Psoas muscle (tissue), 8 donors: ENCODE measurements around the gene PROC. TPM values are rescaled to one million over a fixed set of nuclear protein-coding genes. Genes with fewer than 3 reads are reported as not detected.

Source experiments
- ATAC-seq, 4 donors: fragments of 200-7000 bp; cut with Tn5 transposase; one replicate each; pipeline ENCODE4 v1.9.1; 2020; ENCODE audit warnings: moderate library complexity in 3 of 4, mild to moderate bottlenecking in 2 of 4
- DNase-seq, 2 donors: peaks; one replicate each; pipeline ENCODE4 v3.0.0-alpha.2; 2020
- H3K27ac ChIP-seq: fragments of 200-600 bp; one replicate; pipeline ENCODE4 v1.8.0; 2022
- H3K27me3 ChIP-seq, 3 donors: fragments of 200-600 bp in 1 of 3; one replicate each; pipeline versions ENCODE4 v1.6.1 to v1.8.0; 2013 to 2022; ENCODE audit warnings: low read length in 2 of 3, mild to moderate bottlenecking in 2 of 3, moderate library complexity in 1 of 3; ENCODE audit not compliant: insufficient read depth in 3 of 3
- H3K36me3 ChIP-seq, 2 donors: fragments of 200-600 bp in 1 of 2; one replicate each; pipeline versions ENCODE4 v1.6.1 to v1.8.0; 2013 to 2022; ENCODE audit warnings: low read depth in 1 of 2, mild to moderate bottlenecking in 1 of 2, moderate library complexity in 1 of 2; ENCODE audit not compliant: insufficient read depth in 1 of 2
- H3K4me1 ChIP-seq: fragments of 200-600 bp; one replicate; pipeline ENCODE4 v1.8.0; 2022
- H3K4me3 ChIP-seq: fragments of 200-600 bp; one replicate; pipeline ENCODE4 v1.8.0; 2022; ENCODE audit warnings: mild to moderate bottlenecking
- H3K9me3 ChIP-seq: fragments of 200-600 bp; one replicate; pipeline ENCODE4 v1.8.0; 2022
- CTCF ChIP-seq: fragments of 200-600 bp; IDR thresholded peaks from one replicate; pipeline ENCODE4 v1.8.0; 2022; ENCODE audit warnings: antibody characterized with exemption
- WGBS, 3 donors: extraction: QIAGEN DNeasy Blood & Tissue Kit; methylation state at CpG; one replicate each; pipeline versions ENCODE4 v1.1.6 to v1.1.7; 2013; 5-methylcytosine and 5-hydroxymethylcytosine counted together
- intact Hi-C, 2 donors: fragments of 100-400 bp; cut with DNase I; formaldehyde crosslinking; loops; one replicate each; pipeline versions ENCODE4 v1.11.0 to v1.14.2; 2022
- polyA plus RNA-seq, 3 donors: library from polyadenylated mRNA; stranded (reverse); fragments of 200-250 nt; gene quantifications; one replicate each; pipeline ENCODE4 v1.2.3, GENCODE V29; 2013
- total RNA-seq, 4 donors: library from RNA; stranded (reverse); fragmentation: NEBNext Ultra II Directional in 2 of 4; extraction: Animal tissue kit (Norgen Biotek cat#: 25700) in 2 of 4; gene quantifications; one replicate each; pipeline versions ENCODE4 v1.2.1 to v1.2.4, GENCODE V29; 2021 to 2023
- donor health status: healthy with polysubstance abuse.
- donor health status: DM: no; HTN: no; CAD: no; lungs with moderate emphysema.
- donor health status: Bipolar disorder and iron deficiency.
- donor health status: healthy.
- donor health status: DM: yes; HTN: yes; CAD: no.
- donor health status: DM: no; HTN: no; CAD: no.
- donor health status: DM: no; HTN: no; CAD: no.
- donor health status: DM: yes; HTN: yes; CAD: no.

PROC gene
- total and polyA plus RNA-seq, 7 donors, result 0.05 to 0.60 TPM; not detected in 5

GRCh38 chr2:127423478-127423843, 5.2 kb downstream of the PROC start:
- peaks cover 8% of the 10 kb centered on the region for H3K4me1 ChIP-seq
- intact Hi-C loops, result no loop called here
- no peak for TF ChIP-seq CTCF
- 3% methylated on average over 23 to 29 of the region's 29 CpGs for whole genome bisulfite sequencing, 3 donors
- H3K9me3 ChIP-seq, result no peaks in the 10 kb centered on the region
- ATAC-seq (peak in 3 of 4 donors; percentile 18 to 34 (median 21)), DNase-seq (no peak)
- H3K36me3 ChIP-seq, result no peaks in the 10 kb centered on the region
- H3K4me3 ChIP-seq, result peak overlapping the region; percentile 48
- no peak overlapping the region for H3K27ac ChIP-seq
- peaks cover 0 to 37% (median 17%) of the 10 kb centered on the region in 3 donors for H3K27me3 ChIP-seq

GRCh38 chr2:127423880-127424279, 5.7 kb downstream of the PROC start:
- intact Hi-C loops, result no loop called here
- 57 to 88% (median 78%) methylated on average over 1 of the region's 1 CpG for WGBS, 3 donors
- Histone ChIP-seq H3K27me3 (peaks cover 0 to 37% (median 17%) of the 10 kb centered on the region in 3 donors), H3K27ac (no peak overlapping the region), H3K36me3 (no peaks in the 10 kb centered on the region), H3K4me1 (peaks cover 8% of the 10 kb centered on the region), H3K9me3 (no peaks in the 10 kb centered on the region), H3K4me3 (peak overlapping the region; percentile 48)
- DNase-seq (no peak), ATAC-seq (no peak)
- TF ChIP-seq CTCF, result no peak

- H3K4me1 ChIP-seq, result peaks cover 8% of the 10 kb centered on the region
- H3K27me3 ChIP-seq, result peaks cover 0 to 37% (median 17%) of the 10 kb centered on the region in 3 donors
- no peaks in the 10 kb centered on the region for H3K36me3 ChIP-seq
- H3K27ac ChIP-seq, result no peak overlapping the region
- H3K9me3 ChIP-seq, result no peaks in the 10 kb centered on the region
- intact Hi-C loops, result no loop called here
- TF ChIP-seq CTCF, result no peak
- WGBS, 3 donors, result 81 to 89% (median 86%) methylated on average over 13 of the region's 13 CpGs
- DNase-seq (no peak), ATAC-seq (no peak)
- no peak overlapping the region for H3K4me3 ChIP-seq
Measured at GRCh38 chr2:127424598-127425520, 6.6 kb downstream of the PROC start.

- no peak for TF ChIP-seq CTCF
- WGBS, 3 donors, result 92 to 96% (median 95%) methylated on average over 16 of the region's 16 CpGs
- DNase-seq, result no peak
- Histone ChIP-seq H3K4me1 (peaks cover 8% of the 10 kb centered on the region), H3K27ac (no peak overlapping the region), H3K4me3 (no peak overlapping the region), H3K9me3 (no peaks in the 10 kb centered on the region), H3K36me3 (no peaks in the 10 kb centered on the region), H3K27me3 (peaks cover 0 to 37% (median 17%) of the 10 kb centered on the region in 3 donors)
- no peak for ATAC-seq
- intact Hi-C loops, result no loop called here
Measured at GRCh38 chr2:127425540-127426490, 7.6 kb downstream of the PROC start.
